Left ventricle myocardium superior (tissue), 1 donor: ENCODE results near the gene PRPF8. TPM values are rescaled to one million over a fixed set of nuclear protein-coding genes. Genes with fewer than 3 reads are reported as not detected.
A peak's percentile ranks its signal among the peaks of the same experiment; 100 is the strongest.

Source experiments
- ATAC-seq: fragments of 200-7000 bp; cut with Tn5 transposase; one replicate; pipeline ENCODE4 v1.9.1; 2020; ENCODE audit warnings: mild to moderate bottlenecking, moderate library complexity
- DNase-seq: peaks from one replicate; pipeline ENCODE4 v3.0.0-alpha.2; 2020
- intact Hi-C: fragments of 100-400 bp; cut with micrococcal nuclease; formaldehyde crosslinking; loops from one replicate; pipeline ENCODE4 v1.11.0; 2022
- total RNA-seq: library from RNA; stranded (reverse); fragmentation: NEBNext Ultra II Directional; extraction: Animal tissue kit (Norgen Biotek cat#: 25700); gene quantifications from one replicate; pipeline ENCODE4 v1.2.1, GENCODE V29; 2021
- donor health status: DM: no; HTN: yes; CAD: no; lungs with severe emphysema.

PRPF8 gene
- total RNA-seq, 1 donor from 2014 or later, result 135 TPM

DNA sequence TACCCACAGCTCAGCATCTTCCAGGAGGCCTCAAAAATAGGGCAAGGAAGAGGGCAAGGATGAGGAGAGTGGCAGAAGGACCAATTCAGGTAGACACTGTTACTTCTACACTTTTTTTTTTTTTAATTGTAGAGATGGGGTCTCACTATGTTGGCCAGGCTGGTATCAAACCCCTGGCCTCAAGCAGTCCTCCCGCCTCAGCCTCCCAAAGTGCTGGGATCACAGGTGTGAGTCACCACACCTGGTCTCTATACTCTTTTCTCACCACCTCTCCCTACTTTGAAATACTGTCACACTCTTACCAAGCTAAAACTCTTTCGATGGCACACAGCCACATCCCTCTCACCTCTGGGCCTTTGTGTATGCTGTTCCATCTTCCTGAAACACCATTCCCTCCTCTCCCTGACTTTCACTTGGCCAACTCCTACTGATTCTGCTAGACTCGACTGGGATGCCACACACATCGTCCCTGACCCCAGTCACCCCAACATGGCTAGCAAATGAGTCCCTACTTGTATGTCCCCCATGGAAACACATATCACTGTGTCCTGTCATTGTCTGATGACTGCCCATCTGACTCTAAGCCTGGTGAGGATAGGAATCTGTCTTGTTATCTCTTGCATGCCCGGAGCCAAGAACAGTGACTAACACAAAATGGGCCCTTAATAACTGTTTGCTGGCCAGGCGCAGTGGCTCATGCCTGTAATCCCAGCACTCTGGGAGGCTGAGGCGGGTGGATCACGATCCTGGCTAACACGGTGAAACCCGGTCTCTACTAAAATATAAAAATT lies 48.8 kb downstream of the PRPF8 start:
- intact Hi-C loops, result no loop called here
- ATAC-seq (peak; percentile 4), DNase-seq (no peak)

DNA sequence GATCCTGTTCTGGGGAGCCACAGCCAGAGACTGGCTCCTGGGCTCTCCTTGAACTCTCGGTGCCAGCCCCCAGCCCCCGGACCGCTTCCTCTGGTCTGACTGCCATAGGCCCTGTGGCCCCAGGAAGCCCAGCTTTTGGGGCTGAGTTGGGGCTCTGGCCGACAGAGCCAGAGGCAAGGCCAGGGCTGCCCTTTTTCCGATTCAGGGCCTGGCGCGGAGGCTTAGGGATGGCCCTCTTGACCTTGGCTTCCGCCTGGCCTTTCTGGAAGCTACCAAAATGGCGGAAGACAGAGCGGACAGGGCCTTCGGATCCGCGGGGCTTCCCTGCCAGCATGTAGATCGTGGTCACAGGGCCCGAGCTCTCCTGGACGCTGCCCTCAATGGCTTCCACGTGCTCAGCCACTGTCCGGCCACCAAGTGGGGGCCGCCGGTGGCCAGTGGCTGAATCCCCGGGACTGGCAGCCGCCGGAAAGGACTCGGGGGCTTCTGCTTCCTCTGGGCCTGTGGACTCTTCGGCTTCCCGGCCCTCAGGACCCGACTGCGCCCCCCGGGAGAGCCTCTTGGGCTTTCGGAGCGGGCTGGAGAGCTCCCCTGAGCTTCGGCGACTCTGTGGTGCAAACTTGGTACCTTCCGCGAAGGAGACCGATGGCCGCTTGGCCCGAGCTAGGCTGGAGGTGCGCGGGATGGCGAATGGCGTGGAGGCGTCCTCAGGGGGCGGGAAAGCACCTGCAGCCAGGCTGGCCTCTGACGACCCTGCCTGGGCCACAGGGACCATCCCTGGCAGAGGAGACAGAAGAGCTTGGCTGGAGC lies 49.6 kb downstream of the PRPF8 start:
- DNase-seq, result no peak
- no peak for ATAC-seq
- intact Hi-C loops, result no loop called here

- ATAC-seq (no peak), DNase-seq (no peak)
- intact Hi-C loops, result no loop called here
Measured at GRCh38 chr17:1630662-1631061, 54.0 kb downstream of the PRPF8 start.

- intact Hi-C loops, result loop anchor here (5.0 kb wide), 1 partner anchor 52 kb away; no protein-coding TSS in a partner anchor
- peak; percentile 6 for ATAC-seq
- DNase-seq, result peak; percentile 68
Measured at GRCh38 chr17:1629504-1630310, 55.0 kb downstream of the PRPF8 start.

DNA sequence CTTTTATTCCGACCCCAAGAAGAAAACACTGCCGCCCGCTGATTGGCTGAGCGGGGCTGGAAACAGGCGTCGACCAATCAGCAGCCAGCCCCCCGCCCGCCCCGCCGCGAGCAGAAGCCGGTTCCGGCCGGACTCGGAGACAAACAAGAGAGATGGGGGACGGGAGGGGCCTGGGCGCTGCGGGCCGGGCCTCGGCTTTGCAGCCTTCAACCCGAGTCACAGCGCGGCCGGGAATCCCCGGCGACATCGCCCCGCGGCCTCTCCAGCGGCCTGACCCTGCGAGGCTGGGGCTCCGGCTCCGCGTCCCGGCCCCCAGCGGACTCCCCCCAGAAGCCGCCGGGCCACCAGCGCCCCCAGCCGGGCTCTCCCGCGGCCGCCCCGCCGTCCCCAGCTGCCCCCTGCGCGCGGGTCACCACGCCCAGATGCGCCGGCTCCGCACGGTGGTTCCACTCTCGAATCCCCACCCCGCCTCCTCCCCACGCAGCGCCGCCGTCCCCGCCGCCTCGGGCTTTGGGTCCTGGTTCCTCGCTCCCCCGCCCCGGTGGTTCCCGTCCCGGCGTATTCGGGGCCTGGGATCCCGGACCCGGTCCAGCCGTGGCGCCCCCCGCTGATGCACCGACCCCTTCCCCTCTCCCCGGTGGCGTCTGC lies 55.7 kb downstream of the PRPF8 start:
- peak; percentile 90 for ATAC-seq

DNA sequence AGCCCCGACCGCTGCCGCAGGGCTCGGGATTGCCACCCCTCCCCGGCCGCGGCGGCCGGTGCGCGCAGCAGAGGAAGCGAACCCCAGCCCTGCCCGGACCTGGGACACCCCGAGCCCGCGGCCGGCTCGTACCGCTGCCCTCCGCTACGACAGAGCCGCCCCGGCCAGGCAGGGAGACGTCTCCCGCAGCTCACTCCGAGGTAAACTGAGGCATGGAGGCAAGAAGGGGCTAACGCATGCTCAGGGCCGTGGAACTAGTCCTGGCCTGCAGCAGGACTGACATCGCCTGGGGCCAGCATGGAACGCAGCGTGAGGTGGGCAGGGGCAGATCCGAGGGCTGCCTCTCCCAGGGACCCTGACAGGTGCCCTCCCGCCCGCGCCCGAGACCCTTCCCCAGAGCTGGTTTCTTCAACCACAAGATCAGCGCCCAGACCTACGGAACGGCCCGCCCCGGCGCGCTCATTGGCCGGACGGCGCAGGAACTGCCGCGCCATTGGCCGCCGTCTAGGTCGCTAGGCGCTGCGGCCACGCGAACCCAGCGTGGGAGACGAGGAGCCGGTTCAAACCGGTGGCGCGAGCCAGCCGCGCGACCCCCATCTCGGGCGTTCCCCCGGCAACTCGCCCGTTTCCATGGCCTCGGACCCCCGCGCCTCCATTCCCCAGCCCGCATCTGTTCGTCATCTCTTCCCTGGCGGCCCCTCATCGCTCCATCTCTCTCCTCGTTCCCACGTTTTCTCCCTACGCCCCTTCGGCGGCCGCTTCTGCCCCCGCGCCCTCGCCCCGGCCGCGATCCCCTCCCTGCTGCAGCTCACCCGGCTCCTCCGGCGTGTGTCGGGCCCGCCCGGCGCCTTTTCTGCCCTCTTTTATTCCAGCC lies 56.4 kb downstream of the PRPF8 start, which contains the start of gene SLC43A2:
SLC43A2 (minus strand) TSS at position 853 of the 874 bp plus-strand sequence. CDS start 960 bp downstream, outside the sequence.
- peak; percentile 91 for ATAC-seq
- intact Hi-C loops, result loop anchor here (5.0 kb wide), 1 partner anchor 51 kb away; no protein-coding TSS in a partner anchor
- peak; percentile 90 for DNase-seq

More for the DNA sequence above, 55.7 kb downstream of the PRPF8 start:
- DNase-seq, result peak; percentile 95
- intact Hi-C loops, result loop anchor here (5.0 kb wide), 1 partner anchor 52 kb away; no protein-coding TSS in a partner anchor

DNA sequence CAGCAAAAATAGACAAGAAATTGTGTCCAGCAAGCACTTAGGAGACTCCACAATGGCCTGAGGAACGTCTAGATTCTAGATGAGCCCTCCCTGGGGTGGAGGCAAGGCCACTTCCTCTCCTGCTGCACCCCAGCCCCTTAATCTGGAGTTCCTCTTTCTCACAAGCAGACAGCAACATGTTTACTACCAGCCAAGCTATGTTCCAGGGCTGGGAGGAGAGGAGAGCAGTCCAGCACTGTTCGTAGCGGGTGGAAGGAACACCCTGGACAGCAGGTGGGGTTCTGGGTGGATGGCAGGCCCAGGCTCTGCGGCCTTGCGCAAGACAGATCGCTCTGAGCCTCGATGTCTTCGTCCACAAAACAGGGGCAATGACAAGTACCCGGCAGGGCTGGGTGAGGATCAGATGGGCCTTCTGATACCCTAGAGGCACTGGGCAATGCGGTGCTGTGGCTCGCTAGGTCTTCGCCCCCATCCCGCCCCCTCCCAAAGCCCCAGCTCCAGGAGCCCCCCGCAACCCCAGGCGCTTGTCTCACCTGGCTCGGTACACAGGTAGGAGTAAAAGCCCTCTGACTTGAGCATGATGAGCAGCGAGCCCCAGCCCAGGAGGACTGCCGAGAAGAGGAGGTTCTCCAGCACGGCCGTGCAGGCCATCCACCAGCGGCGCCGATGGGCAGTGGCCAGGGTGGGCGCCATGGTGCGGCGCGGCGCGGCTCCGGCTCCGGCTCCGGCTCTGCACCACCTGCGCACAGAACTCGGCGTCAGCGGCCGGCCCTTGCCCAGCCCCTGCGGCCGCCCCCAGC lies 57.3 kb downstream of the PRPF8 start:
- DNase-seq (peak; percentile 46), ATAC-seq (peak; percentile 1)
- intact Hi-C loops, result loop anchor here (5.0 kb wide), 1 partner anchor 50 kb away; no protein-coding TSS in a partner anchor

DNA sequence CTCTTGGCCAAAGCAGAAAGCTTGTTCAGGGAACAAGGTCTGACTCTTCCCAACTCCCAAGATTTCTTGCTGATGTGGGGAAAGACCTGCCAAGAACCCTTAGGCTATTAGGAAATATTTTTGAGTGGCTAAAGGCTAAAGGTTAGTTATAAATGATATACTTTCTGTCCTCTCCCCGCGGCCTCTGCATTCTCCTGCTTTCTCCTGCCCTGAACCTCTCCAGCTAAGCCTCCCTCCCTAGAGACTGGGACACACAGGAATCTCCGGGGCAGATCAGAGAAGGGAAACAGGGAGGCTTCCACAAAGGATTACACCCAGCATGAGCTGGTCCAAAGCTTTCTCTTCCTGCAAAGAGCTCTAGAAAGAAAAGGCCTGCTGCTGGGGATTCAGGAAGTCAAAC lies 58.3 kb downstream of the PRPF8 start:
- ATAC-seq (no peak), DNase-seq (no peak)
- intact Hi-C loops, result loop anchor here (5.0 kb wide), 1 partner anchor 49 kb away; no protein-coding TSS in a partner anchor

DNA sequence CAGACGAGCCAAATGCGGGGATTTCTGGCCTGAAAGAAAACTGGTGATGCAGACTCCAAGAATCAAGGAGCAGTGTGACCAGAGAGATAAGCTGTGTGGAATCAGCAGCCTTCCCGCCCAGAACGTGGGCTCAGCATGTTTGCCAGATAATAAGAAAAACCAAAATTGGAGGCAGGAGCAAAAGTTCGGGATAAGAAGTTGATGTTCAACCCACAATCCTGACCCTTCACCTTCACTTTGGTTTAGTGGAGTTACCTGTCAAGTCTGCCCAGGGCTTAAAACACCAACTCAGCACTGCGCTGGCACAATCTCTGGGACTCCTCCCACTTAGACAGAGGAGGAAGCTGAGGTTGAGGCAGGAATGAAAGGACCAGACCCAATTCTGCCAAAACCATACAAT lies 59.1 kb downstream of the PRPF8 start:
- intact Hi-C loops, result loop anchor here (5.0 kb wide), 1 partner anchor 48 kb away; no protein-coding TSS in a partner anchor
- ATAC-seq, result no peak
- DNase-seq, result no peak

- ATAC-seq (no peak), DNase-seq (no peak)
- intact Hi-C loops, result loop anchor here (5.0 kb wide), 1 partner anchor 48 kb away; no protein-coding TSS in a partner anchor
Measured at GRCh38 chr17:1625053-1625452, 59.6 kb downstream of the PRPF8 start.

- no peak for ATAC-seq
- intact Hi-C loops, result loop anchor here (5.0 kb wide), 1 partner anchor 47 kb away; no protein-coding TSS in a partner anchor
Measured at GRCh38 chr17:1624650-1625049, 60.0 kb downstream of the PRPF8 start.

GRCh38 chr17:1623057-1623630 lies 61.5 kb downstream of the PRPF8 start:
- ATAC-seq (no peak), DNase-seq (no peak)
- intact Hi-C loops, result no loop called here

More at GRCh38 chr17:1624650-1625049, 60.0 kb downstream of the PRPF8 start:
- DNase-seq, result no peak

DNA sequence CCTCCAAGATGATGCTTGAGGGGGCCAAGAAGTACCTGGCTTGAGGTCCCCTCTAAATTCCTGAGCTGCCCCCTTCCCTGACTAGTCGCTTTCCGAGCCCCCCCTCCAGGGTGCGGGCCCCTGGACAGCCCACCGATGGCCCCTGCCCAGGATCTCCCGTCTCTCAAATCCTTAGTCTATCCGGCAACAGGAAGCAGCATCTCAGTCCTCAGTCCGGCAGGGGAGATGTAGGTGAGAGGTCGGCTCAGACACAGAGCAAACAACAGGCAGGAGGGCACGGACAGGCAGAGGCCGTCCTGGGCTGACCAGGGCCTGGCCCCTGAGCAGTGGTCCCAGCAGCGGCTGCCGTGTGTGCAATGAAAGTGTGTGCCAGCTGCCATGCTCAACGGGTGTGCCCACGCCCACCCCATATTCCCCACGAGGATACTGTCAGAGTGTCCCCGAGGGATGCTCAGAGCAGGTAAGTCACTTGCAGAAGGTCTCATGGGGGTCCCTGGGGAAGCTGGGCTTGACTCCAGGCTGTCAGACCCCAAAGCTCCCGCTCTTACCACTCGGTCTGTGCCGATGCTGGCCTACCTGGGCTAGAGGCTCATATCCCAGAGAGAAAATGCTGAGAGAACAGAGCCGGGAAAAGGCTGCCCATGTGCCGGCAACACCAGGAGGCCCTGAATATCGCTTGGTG lies 63.3 kb downstream of the PRPF8 start:
- ATAC-seq, result no peak
- DNase-seq, result no peak

DNA sequence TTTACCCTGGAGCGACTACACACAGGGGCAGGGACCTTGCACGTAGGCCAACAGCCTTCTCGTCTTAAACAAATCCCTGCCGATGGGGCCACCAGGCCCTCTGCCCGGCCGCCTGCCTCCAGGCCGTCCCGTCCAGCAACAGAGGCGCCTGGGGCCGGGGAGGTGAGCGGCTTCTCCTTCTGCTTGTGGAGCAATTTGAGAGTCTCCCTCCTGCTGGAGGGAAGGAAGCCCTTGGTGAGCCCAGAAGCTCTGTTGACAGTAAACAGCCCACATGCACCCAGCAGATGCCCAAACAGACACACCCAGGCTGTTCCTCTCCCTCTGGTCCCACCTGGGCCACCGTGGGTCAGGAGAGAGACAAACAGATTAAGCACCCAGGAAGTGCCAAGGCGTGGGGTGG lies 64.2 kb downstream of the PRPF8 start:
- no peak for ATAC-seq
- intact Hi-C loops, result no loop called here
- no peak for DNase-seq

More for the DNA sequence above, 63.3 kb downstream of the PRPF8 start:
- intact Hi-C loops, result no loop called here

DNA sequence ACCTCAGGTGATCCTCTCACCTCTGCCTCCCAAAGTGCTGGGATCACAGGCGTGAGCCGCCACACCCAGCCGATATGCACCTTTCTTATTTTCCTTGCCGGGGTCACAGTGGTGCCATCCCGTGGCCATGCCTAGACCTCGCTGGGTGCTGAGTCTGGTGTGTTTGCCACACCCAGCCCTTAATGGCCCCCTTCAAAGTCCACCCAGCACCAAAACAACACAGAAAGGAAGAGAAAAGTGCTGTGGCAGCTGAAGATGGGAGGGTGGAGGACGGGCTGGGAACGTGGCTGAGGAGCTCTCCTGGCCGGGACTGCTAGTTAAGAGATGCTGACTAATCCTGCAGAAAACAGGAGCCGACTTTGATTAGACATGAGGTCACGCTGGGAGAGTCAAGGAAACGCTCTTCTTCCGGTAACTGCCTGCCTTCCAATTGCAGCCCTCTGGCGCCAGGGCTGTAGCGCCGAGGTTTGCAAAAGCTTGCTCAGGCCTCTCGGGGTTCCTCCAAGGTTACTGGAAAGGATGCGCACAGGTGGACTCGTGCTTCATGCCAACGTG lies 67.0 kb downstream of the PRPF8 start:
- intact Hi-C loops, result no loop called here
- ATAC-seq (peak; percentile 74), DNase-seq (no peak)
